Hepatocyte (in vitro differentiated cells): Measurements from ENCODE around the gene IGSF9.

Experiments used
- CTCF ChIP-seq: fragments of 200-600 bp; sonication (generic); IDR thresholded peaks from 2 replicates; pipeline ENCODE4 v1.5.1; 2016; ENCODE audit warnings: antibody characterized with exemption, mild to moderate bottlenecking; ENCODE audit not compliant: poor library complexity
- EZH2 ChIP-seq: fragments of 200-600 bp; sonication (generic); IDR thresholded peaks from 2 replicates; pipeline ENCODE4 v1.6.1; 2016; ENCODE audit warnings: antibody characterized with exemption, mild to moderate bottlenecking, borderline replicate concordance
- EZH2phosphoT487 ChIP-seq: fragments of 200-600 bp; sonication (generic); IDR thresholded peaks from one replicate; pipeline ENCODE4 v1.6.1; 2018; ENCODE audit warnings: antibody characterized with exemption, mild to moderate bottlenecking, low read depth, moderate library complexity; ENCODE audit not compliant: unreplicated experiment, severe bottlenecking

DNA sequence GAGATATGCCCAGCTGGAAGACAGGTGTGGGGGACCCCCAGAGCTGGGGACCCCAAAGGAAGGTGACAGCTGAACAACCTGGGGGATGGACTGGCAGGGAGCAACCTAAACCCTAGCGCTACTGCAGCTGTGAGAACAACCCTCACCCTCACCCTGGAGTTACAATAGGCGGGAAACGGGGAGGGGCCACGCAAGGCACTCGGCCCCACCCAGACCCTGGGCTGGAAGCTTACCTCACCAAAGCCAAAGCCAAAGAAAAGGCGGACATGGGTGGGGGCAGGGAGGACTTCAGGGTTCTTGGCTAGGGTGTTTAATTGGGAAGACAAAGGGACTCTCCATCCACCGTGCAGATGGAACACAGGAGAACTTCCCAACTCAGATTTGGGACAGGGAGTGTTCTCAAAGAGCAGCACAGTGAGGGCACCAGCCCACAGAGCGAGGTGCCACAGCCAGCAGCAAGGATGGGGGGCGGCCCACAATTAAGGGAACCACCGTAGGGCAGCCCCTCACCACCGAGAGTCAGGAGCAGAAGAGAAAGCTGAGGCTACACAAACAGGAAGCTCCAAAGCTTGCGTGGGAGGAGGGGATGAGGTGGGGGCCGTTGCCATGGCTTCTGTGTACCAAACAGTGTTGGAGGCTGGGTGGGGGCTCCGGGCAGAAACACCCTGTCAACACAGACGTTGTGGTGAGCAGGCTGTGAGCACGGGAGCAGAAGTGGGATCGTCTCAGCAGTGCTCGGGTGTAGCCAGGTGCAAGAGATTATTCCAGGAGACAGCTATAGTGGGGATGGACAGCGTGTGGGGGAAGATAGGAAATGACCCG lies 22.0 kb downstream of the IGSF9 start:
- TF ChIP-seq CTCF, result no peak
- TF ChIP-seq EZH2, result no peak
- TF ChIP-seq EZH2phosphoT487, result no peak
